K562 (cell line): ENCODE data around the gene ITK. TPM values are rescaled to one million over a fixed set of nuclear protein-coding genes. Genes with fewer than 3 reads are reported as not detected.

Source experiments
- ARHGAP35 ChIP-seq: fragments of 450-650 bp; IDR thresholded peaks from 2 replicates; pipeline ENCODE4 v1.6.1; 2018; ENCODE audit not compliant: partially characterized antibody
- DACH1 ChIP-seq: fragments of 450-650 bp; IDR thresholded peaks from 2 replicates; pipeline ENCODE4 v1.6.1; 2018; ENCODE audit not compliant: partially characterized antibody
- FOS ChIP-seq: IDR thresholded peaks from 3 replicates; pipeline ENCODE4 v1.6.1; 2011; ENCODE audit not compliant: insufficient read length; ENCODE audit errors: extremely low read depth
- NR1H2 ChIP-seq: sonication (generic); formaldehyde crosslinking; IDR thresholded peaks from 2 replicates; pipeline ENCODE4 v1.4.0; 2020; ENCODE audit warnings: mild to moderate bottlenecking, missing genetic modification reagents
- polyA plus RNA-seq, 8 experiments: library from polyadenylated mRNA; depleted of rRNA in 4 of 8; stranded (reverse) in 5 of 8; unstranded in 3 of 8; fragments of >200 nt; fragmentation: Nextera tagmentation in 2 of 8; fragmentation: Illumina TruSeq in 1 of 8; extraction: Ambion mirVana in 2 of 8; extraction: Trizol in 1 of 8; gene quantifications; 2 replicates each; pipeline versions ENCODE4 v1.2.1 to v1.2.3, GENCODE V29; 2011 to 2014; ENCODE audit warnings: inconsistent platforms in 1 of 8, missing spikeins in 1 of 8
- total RNA-seq, 7 experiments: library from RNA; depleted of rRNA in 6 of 7; stranded (reverse); fragments of >200 nt in 6 of 7; fragmentation: Illumina TruSeq in 2 of 7; extraction: Trizol in 2 of 7; gene quantifications; 2 replicates each; pipeline versions ENCODE4 v1.2.1 to v1.2.3, GENCODE V29; 2011 to 2021; ENCODE audit warnings: low replicate concordance in 1 of 7
- TF ChIP-seq, protein P1 (sequence below), 2 experiments: fragments of 450-650 bp; formaldehyde crosslinking in 1 of 2; IDR thresholded peaks; 2 replicates each; pipeline versions ENCODE4 v1.4.0 to v1.6.1; 2014 to 2020; ENCODE audit warnings: mild to moderate bottlenecking in 2 of 2, borderline replicate concordance in 1 of 2, low read depth in 1 of 2
- TF ChIP-seq, protein P2 (sequence below), 2 experiments: fragments of 450-650 bp in 1 of 2; sonication (generic) in 1 of 2; formaldehyde crosslinking in 1 of 2; IDR thresholded peaks; 2 replicates each; pipeline versions ENCODE4 v1.7.1 to v1.9.0; 2016 to 2022; ENCODE audit warnings: inconsistent platforms in 1 of 2, mild to moderate bottlenecking in 1 of 2, missing genetic modification reagents in 1 of 2
- TF ChIP-seq, protein P3 (sequence below), 3 experiments: fragments of 200-800 bp in 1 of 3; sonication (Bioruptor generic) in 1 of 3; sonication (generic) in 1 of 3; formaldehyde crosslinking in 1 of 3; IDR thresholded peaks; 2 replicates each; pipeline versions ENCODE4 v1.6.1 to v1.8.0; 2016 to 2022; ENCODE audit warnings: mild to moderate bottlenecking in 2 of 3, missing compliant biosample characterization in 2 of 3, missing genetic modification characterization in 2 of 3, missing genetic modification reagents in 1 of 3

Gene ITK
- total and polyA plus RNA-seq, 9 of the 15 experiments (the other 6 are each of a cell fraction or from before 2014, with no cell fraction given) = 0.04 to 0.75 TPM; not detected in 7

DNA sequence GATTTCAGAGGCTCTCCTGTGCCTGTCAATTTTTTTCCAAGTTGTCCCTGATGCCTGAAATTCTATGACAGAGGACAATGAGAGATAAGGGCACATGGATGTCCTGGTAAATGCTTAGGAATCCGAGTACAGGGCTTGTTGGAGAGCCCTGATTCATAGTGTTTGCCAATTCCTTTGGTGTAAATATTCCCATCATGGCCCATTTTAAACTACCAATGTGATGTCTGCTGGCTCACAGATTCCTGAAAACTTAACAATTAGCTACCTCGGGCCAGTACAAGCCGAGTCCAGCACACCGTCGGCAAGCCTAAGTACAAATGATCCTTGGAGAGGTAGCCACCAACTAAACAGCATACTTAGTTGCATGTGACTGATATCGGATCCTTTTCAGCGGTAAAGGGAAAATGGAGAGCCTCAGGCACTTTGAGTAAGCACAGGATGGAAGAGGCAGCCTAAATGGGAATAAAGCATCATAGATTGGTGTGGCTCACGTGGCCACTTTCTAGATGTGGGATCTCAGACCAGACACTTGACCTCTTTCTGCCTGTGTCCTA, 3.6 kb downstream of the ITK start (continued):
- TF ChIP-seq, protein P1, sequence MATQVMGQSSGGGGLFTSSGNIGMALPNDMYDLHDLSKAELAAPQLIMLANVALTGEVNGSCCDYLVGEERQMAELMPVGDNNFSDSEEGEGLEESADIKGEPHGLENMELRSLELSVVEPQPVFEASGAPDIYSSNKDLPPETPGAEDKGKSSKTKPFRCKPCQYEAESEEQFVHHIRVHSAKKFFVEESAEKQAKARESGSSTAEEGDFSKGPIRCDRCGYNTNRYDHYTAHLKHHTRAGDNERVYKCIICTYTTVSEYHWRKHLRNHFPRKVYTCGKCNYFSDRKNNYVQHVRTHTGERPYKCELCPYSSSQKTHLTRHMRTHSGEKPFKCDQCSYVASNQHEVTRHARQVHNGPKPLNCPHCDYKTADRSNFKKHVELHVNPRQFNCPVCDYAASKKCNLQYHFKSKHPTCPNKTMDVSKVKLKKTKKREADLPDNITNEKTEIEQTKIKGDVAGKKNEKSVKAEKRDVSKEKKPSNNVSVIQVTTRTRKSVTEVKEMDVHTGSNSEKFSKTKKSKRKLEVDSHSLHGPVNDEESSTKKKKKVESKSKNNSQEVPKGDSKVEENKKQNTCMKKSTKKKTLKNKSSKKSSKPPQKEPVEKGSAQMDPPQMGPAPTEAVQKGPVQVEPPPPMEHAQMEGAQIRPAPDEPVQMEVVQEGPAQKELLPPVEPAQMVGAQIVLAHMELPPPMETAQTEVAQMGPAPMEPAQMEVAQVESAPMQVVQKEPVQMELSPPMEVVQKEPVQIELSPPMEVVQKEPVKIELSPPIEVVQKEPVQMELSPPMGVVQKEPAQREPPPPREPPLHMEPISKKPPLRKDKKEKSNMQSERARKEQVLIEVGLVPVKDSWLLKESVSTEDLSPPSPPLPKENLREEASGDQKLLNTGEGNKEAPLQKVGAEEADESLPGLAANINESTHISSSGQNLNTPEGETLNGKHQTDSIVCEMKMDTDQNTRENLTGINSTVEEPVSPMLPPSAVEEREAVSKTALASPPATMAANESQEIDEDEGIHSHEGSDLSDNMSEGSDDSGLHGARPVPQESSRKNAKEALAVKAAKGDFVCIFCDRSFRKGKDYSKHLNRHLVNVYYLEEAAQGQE (IDR thresholded peaks at IDR 0.05; ENCODE audit: borderline replicate concordance) = no peak
- TF ChIP-seq, protein P1 (CRISPR knock-in tag; IDR thresholded peaks at IDR 0.05; ENCODE audit: low read depth) = no peak
- TF ChIP-seq FOS (no peak), DACH1 (no peak), NR1H2 (CRISPR knock-in tag) (no peak), ARHGAP35 (no peak)
- TF ChIP-seq, protein P2, sequence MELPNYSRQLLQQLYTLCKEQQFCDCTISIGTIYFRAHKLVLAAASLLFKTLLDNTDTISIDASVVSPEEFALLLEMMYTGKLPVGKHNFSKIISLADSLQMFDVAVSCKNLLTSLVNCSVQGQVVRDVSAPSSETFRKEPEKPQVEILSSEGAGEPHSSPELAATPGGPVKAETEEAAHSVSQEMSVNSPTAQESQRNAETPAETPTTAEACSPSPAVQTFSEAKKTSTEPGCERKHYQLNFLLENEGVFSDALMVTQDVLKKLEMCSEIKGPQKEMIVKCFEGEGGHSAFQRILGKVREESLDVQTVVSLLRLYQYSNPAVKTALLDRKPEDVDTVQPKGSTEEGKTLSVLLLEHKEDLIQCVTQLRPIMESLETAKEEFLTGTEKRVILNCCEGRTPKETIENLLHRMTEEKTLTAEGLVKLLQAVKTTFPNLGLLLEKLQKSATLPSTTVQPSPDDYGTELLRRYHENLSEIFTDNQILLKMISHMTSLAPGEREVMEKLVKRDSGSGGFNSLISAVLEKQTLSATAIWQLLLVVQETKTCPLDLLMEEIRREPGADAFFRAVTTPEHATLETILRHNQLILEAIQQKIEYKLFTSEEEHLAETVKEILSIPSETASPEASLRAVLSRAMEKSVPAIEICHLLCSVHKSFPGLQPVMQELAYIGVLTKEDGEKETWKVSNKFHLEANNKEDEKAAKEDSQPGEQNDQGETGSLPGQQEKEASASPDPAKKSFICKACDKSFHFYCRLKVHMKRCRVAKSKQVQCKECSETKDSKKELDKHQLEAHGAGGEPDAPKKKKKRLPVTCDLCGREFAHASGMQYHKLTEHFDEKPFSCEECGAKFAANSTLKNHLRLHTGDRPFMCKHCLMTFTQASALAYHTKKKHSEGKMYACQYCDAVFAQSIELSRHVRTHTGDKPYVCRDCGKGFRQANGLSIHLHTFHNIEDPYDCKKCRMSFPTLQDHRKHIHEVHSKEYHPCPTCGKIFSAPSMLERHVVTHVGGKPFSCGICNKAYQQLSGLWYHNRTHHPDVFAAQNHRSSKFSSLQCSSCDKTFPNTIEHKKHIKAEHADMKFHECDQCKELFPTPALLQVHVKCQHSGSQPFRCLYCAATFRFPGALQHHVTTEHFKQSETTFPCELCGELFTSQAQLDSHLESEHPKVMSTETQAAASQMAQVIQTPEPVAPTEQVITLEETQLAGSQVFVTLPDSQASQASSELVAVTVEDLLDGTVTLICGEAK (IDR thresholded peaks at IDR 0.05) = no peak
- TF ChIP-seq, protein P2 (CRISPR knock-in tag; IDR thresholded peaks at IDR 0.05) = no peak
- TF ChIP-seq, protein P3, sequence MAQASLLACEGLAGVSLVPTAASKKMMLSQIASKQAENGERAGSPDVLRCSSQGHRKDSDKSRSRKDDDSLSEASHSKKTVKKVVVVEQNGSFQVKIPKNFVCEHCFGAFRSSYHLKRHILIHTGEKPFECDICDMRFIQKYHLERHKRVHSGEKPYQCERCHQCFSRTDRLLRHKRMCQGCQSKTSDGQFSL (CRISPR knock-in tag; IDR thresholded peaks at IDR 0.05) = no peak
- TF ChIP-seq, protein P3 (tag; IDR thresholded peaks at IDR 0.05) = no peak
